Lung (tissue), 12 donors: ENCODE data around the gene KCNQ5. TPM values are rescaled to one million over a fixed set of nuclear protein-coding genes. Genes with fewer than 3 reads are reported as not detected.

Experiments used
- ATAC-seq: fragments of 200-7000 bp; cut with Tn5 transposase; one replicate; pipeline ENCODE4 v1.9.1; 2020; ENCODE audit warnings: moderate number of reproducible peaks; ENCODE audit not compliant: insufficient read depth, low FRiP score
- DNase-seq, 3 donors: peaks; one replicate each; pipeline ENCODE4 v3.0.0-alpha.2; 2013 to 2017
- H3K27ac ChIP-seq, 2 donors: one replicate each; pipeline ENCODE4 v1.5.1; 2013; ENCODE audit warnings: mild to moderate bottlenecking in 2 of 2, moderate library complexity in 2 of 2, control low read depth in 1 of 2, inconsistent platforms in 1 of 2, low read depth in 1 of 2, low read length in 1 of 2
- H3K27me3 ChIP-seq, 3 donors: one replicate each; pipeline ENCODE4 v1.5.1; 2013; ENCODE audit warnings: low read length in 2 of 3; ENCODE audit not compliant: control insufficient read depth in 3 of 3, insufficient read depth in 3 of 3
- H3K36me3 ChIP-seq, 4 donors: one replicate each; pipeline ENCODE4 v1.5.1; 2013; ENCODE audit warnings: low read length in 4 of 4, mild to moderate bottlenecking in 1 of 4, moderate library complexity in 1 of 4; ENCODE audit not compliant: control insufficient read depth in 4 of 4, insufficient read depth in 4 of 4
- H3K4me1 ChIP-seq, 5 donors: one replicate each; pipeline ENCODE4 v1.5.1; 2013; ENCODE audit warnings: low read length in 5 of 5, mild to moderate bottlenecking in 2 of 5, moderate library complexity in 1 of 5; ENCODE audit not compliant: control insufficient read depth in 5 of 5, insufficient read depth in 5 of 5
- H3K4me3 ChIP-seq: one replicate; pipeline ENCODE4 v1.5.1; 2013; ENCODE audit warnings: mild to moderate bottlenecking, control low read depth, moderate library complexity
- H3K9ac ChIP-seq, 2 donors: one replicate each; pipeline ENCODE4 v1.5.1; 2013; ENCODE audit warnings: low read length in 2 of 2, control low read depth in 1 of 2; ENCODE audit not compliant: insufficient read depth in 1 of 2
- H3K9me3 ChIP-seq, 4 donors: one replicate each; pipeline ENCODE4 v1.5.1; 2013; ENCODE audit warnings: low read length in 3 of 4, mild to moderate bottlenecking in 1 of 4, moderate library complexity in 1 of 4; ENCODE audit not compliant: control insufficient read depth in 4 of 4, insufficient read depth in 3 of 4
- WGBS, 2 donors: extraction: QIAGEN DNeasy Blood & Tissue Kit; methylation state at CpG; one replicate each; pipeline ENCODE4 v1.1.7; 2013; 5-methylcytosine and 5-hydroxymethylcytosine counted together
- polyA plus RNA-seq, 2 donors: library from polyadenylated mRNA; stranded (reverse); fragments of 200-250 nt; gene quantifications; one replicate each; pipeline ENCODE4 v1.2.1, GENCODE V29; 2013
- total RNA-seq, 2 donors: library from RNA; depleted of rRNA in 1 of 2; stranded (reverse); fragments of >200 nt in 1 of 2; gene quantifications; one replicate each; pipeline ENCODE4 v1.2.1, GENCODE V29; 2014 to 2021
- TF ChIP-seq, protein P1 (sequence below): IDR thresholded peaks from 2 replicates; pipeline ENCODE4 v1.5.1; 2012; ENCODE audit warnings: mild to moderate bottlenecking; ENCODE audit errors: control extremely low read depth, extremely low read depth
- donor health status: control.
- donor health status: control.
- donor health status: Bipolar disorder and iron deficiency.
- donor health status: healthy.
- donor health status: DM: yes; HTN: yes; CAD: no.

Gene KCNQ5
- total and polyA plus RNA-seq, 4 donors: 0.12 to 5.7 (median 0.46) TPM

DNA sequence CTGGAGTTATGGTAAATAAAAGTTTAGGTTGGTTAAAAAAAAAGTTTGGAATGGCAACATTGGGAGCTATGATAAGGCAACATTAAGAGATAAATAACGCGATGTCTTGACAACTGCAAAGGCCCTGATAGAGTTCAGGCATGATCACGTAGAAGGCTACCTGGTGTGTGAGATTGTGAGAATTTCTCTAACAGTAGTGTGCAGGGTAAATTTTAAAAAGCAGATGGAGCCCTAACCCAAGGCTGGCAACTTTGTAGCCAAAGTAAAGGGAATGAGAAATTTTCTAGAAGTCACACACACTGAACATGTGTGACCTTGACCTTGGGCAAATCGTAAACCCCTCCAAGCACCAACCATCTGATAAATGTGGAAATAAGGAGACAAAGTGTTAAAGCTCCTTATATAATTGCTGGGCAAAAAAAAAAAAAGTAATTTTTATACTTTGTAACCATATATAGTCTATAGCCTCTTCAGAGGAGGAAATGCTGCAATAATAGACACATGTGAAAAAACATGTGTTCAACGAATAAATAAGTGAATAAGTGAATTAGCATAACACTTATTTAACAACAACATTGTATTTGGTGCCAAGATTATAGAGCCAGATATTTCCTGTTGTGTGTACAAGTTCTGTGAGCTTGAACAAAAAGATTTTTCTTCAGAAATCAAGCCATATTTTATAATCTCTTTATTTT, 18.2 kb downstream of the KCNQ5 start:
- no peaks in the 10 kb centered on the region for H3K27me3 ChIP-seq
- TF ChIP-seq, protein P1, sequence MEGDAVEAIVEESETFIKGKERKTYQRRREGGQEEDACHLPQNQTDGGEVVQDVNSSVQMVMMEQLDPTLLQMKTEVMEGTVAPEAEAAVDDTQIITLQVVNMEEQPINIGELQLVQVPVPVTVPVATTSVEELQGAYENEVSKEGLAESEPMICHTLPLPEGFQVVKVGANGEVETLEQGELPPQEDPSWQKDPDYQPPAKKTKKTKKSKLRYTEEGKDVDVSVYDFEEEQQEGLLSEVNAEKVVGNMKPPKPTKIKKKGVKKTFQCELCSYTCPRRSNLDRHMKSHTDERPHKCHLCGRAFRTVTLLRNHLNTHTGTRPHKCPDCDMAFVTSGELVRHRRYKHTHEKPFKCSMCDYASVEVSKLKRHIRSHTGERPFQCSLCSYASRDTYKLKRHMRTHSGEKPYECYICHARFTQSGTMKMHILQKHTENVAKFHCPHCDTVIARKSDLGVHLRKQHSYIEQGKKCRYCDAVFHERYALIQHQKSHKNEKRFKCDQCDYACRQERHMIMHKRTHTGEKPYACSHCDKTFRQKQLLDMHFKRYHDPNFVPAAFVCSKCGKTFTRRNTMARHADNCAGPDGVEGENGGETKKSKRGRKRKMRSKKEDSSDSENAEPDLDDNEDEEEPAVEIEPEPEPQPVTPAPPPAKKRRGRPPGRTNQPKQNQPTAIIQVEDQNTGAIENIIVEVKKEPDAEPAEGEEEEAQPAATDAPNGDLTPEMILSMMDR: no peak
- no peaks in the 10 kb centered on the region for H3K4me1 ChIP-seq
- no peak overlapping the region for H3K27ac ChIP-seq
- H3K9me3 ChIP-seq: no peaks in the 10 kb centered on the region
- 75 to 82% methylated on average over 5 of the region's 5 CpGs for WGBS, 2 donors
- H3K4me3 ChIP-seq: no peak overlapping the region
- ATAC-seq: no peak
- H3K36me3 ChIP-seq: no peaks in the 10 kb centered on the region
- DNase-seq: no peak
- H3K9ac ChIP-seq: no peak overlapping the region

DNA sequence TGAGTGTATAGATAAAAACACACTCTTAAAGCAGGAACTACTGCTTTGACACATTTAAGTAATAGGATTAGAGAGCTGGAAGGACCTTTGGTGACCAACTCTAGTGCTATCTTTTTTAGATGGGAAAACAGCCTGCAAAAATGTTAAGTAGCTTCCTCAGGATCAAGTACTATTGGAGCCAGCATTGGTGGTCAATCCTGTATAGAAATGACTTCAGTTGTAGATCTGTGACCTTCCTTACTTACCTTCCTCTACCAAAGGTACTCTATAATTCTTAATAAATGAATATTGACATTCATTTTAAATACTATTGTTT, 18.7 kb downstream of the KCNQ5 start:
- H3K9me3 ChIP-seq: no peaks in the 10 kb centered on the region
- TF ChIP-seq, protein P1: no peak
- no peak overlapping the region for H3K4me3 ChIP-seq
- H3K9ac ChIP-seq: no peak overlapping the region
- H3K4me1 ChIP-seq: no peaks in the 10 kb centered on the region
- no peaks in the 10 kb centered on the region for H3K27me3 ChIP-seq
- no peaks in the 10 kb centered on the region for H3K36me3 ChIP-seq
- no peak overlapping the region for H3K27ac ChIP-seq
- DNase-seq (no peak), ATAC-seq (no peak)

DNA sequence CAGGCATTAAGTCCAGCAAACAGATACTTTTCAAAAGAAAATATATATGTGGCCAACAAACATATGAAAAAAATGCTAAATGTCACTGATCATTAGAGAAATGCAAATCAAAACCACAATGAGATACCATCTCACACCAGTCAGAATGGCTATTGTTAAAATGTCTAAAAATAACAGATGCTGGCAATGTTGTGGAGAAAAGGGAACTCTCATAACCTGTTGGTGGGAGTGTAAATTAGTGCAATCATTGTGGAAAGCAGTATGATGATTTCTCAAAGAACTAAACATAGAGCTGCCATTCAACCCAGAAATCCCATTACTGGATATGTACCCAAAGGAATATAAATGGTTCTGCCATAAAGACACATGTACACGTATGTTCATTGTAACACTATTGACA, 20.6 kb downstream of the KCNQ5 start:
- Histone ChIP-seq H3K27me3 (no peaks in the 10 kb centered on the region), H3K4me1 (no peaks in the 10 kb centered on the region), H3K4me3 (no peak overlapping the region), H3K27ac (no peak overlapping the region), H3K9ac (no peak overlapping the region), H3K36me3 (no peaks in the 10 kb centered on the region), H3K9me3 (no peaks in the 10 kb centered on the region)
- TF ChIP-seq, protein P1: no peak
- ATAC-seq (no peak), DNase-seq (no peak)
- WGBS, 2 donors: 94 to 96% methylated on average over 1 of the region's 1 CpG

DNA sequence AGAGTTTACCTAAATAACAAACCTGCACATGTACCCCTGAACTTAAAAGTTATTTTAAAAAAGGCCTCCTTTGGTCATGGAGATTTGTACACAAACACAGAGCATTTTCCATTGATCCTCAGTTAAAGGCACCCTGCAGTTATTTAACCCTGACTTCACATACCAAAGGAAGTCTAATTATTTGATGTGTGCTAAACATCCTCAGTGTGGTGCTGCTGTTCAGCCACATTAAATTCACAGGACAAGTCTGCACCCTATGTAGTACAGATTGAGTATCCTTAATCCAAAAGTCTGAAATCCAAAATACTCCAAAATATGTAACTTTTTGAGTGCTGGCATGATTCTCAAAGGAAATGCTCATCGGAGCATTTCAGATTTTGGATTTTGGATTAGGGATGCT, 21.4 kb downstream of the KCNQ5 start:
- DNase-seq (no peak), ATAC-seq (no peak)
- no peak overlapping the region for H3K9ac ChIP-seq
- no peaks in the 10 kb centered on the region for H3K4me1 ChIP-seq
- H3K9me3 ChIP-seq: no peaks in the 10 kb centered on the region
- 77 to 95% methylated on average over 1 of the region's 1 CpG for WGBS, 2 donors
- no peaks in the 10 kb centered on the region for H3K27me3 ChIP-seq
- H3K36me3 ChIP-seq: no peaks in the 10 kb centered on the region
- no peak overlapping the region for H3K27ac ChIP-seq
- H3K4me3 ChIP-seq: no peak overlapping the region
- TF ChIP-seq, protein P1: no peak
